HG03060 (cell line): Measurements from ENCODE around the gene PPP4R3A.
A peak's percentile ranks its signal among the peaks of the same experiment; 100 is the strongest.
"Not testable (repeated sequence)": the region's sequence is repeated elsewhere in the genome, so short reads cannot be mapped to it uniquely, and the experiment has no call there.

Source experiments
- ATAC-seq: cut with Tn5 transposase; IDR thresholded peaks from one replicate; pipeline ENCODE4 v1.9.1; 2021; ENCODE audit warnings: low read depth, moderate number of reproducible peaks; ENCODE audit not compliant: unreplicated experiment

Gene PPP4R3A

GRCh38 chr14:91444335-91445020 lies 65.6 kb downstream of the PPP4R3A start:
- ATAC-seq = no peak

- no peak for ATAC-seq
Measured at GRCh38 chr14:91439345-91439744, 70.8 kb downstream of the PPP4R3A start.

GRCh38 chr14:91438845-91439244 lies 71.3 kb downstream of the PPP4R3A start:
- no peak for ATAC-seq

GRCh38 chr14:91436266-91436665 lies 73.8 kb downstream of the PPP4R3A start:
- ATAC-seq = not testable (repeated sequence)

GRCh38 chr14:91429385-91429784 lies 80.7 kb downstream of the PPP4R3A start:
- no peak for ATAC-seq

DNA sequence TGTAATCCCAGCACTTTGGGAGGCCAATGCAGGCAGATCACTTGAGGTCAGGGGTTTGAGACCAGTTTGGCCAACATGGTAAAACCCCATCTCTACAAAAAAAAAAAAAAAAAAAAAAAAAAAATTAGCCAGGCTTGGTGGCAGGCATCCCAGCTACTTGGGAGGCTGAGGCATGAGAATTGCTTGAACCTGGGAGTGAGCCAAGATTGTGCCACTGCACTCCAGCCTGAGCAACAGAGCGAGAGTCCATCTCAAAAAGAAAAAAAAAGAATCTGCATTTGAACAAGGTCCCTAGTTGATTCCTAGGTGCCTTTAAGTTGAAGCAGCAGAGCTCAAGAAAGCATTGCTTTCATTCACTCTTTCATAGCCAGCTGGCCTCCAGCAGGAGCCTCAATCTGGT lies 81.2 kb downstream of the PPP4R3A start:
- ATAC-seq = not testable (repeated sequence)

DNA sequence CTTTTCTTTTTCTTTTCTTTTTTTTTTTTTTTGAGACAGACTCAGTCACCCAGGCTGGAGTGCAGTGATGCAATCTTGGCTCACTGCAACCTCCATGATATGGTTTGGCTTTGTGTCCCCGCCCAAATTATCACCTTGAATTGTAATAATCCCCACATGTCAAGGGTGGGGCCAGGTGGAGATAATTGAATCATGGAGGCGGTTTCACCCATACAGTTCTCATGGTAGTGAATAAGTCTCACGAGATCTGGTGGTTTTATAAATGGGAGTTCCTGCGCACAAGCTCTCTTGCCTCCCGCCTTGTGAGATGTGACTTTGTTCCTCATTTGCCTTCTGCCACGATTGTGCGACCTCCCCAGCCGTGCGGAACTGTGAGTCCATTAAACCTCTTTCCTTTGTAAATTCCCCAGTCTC lies 84.6 kb downstream of the PPP4R3A start:
- ATAC-seq = not testable (repeated sequence)

DNA sequence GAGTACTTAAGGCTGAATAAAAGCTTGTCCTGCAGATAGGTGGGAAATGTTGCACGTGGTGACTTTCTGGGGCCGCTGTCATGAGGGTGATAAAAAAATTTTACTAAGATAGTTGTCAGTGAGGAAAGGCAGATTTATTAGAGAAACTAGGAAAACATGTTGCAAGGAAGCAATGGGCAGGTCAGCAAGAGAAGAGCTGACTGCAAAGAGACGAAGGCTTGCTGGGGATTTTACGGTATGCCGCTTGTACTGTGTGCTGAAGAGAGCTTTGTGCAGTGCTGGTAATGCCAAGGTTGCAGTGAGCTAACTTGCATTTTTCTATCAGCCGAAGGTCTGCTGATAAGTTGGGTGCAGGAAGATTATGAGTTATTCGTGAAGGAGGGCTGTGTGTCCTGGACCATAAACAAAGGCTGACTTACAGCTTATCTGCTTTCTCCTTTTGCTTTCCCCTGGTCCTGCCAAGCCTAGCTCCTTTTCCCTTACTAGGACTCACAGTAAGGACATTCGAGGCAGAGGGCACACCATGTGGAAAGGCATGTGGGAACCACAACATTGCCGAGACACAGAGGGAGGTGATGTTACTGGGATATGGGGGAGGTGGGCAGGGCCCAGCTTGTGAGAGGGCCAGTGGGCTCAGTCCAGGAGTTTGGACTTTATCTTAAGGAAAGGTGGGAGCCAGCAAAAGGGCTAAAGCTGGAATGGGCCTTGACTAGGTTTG lies 85.1 kb downstream of the PPP4R3A start:
- no peak for ATAC-seq

GRCh38 chr14:91420686-91421085 lies 89.4 kb downstream of the PPP4R3A start:
- ATAC-seq = no peak

GRCh38 chr14:91419451-91419850 lies 90.7 kb downstream of the PPP4R3A start:
- ATAC-seq = no peak

GRCh38 chr14:91419044-91419397 lies 91.1 kb downstream of the PPP4R3A start:
- no peak for ATAC-seq

GRCh38 chr14:91418387-91419043 lies 91.6 kb downstream of the PPP4R3A start:
- ATAC-seq = no peak

GRCh38 chr14:91417983-91418386 lies 92.1 kb downstream of the PPP4R3A start:
- no peak for ATAC-seq

GRCh38 chr14:91417120-91417982 lies 92.8 kb downstream of the PPP4R3A start, which contains the start of gene CCDC88C:
CCDC88C (minus strand) TSS chr14:91417820; CDS start chr14:91417690, 130 bp downstream.
- ATAC-seq = no peak

GRCh38 chr14:91416744-91417119 lies 93.4 kb downstream of the PPP4R3A start:
- no peak for ATAC-seq

DNA sequence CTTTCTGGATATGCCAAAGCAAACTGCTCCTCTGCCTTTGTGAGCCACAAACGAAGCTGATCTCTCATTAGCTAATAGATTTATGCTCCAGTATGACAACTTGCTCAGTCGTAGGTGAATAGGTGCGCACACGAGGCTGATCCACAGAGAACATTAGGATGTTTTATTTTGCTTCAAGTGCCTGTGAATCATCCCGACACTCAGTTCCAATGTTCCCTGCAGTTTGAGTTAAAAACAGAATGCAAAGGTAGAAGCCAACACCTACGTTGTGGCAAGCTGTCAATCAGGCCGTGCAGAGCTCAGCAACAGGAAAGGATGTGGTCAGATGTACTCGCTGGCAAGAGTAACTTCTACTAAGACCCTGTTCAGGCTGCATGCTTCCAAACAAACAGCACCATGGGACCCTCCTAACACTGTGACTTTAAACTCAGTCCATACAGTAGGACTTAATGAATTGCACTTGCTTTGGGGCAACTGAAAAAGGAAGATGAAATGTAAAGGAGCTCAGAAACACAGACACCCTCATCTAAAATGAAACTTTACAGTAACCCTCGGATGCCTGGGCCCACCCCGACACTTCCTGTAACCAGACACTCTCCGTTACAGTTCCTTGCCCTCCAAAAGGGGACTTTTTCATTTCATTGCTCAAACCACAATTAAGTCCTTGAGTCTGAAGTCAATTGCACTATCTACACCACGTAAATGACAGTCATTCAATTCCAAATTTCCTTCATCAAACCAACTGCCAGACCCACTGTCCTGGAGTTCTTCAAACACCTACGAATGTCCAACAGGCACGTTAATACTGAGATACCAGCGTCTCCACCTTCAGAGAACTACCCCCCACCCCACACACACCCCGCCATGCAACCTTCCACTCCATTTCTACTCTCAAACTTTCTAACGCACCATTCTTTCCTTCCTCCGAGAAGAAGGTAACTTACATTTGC lies 94.0 kb downstream of the PPP4R3A start:
- peak; percentile 55 for ATAC-seq

GRCh38 chr14:91414475-91414833 lies 95.7 kb downstream of the PPP4R3A start:
- no peak for ATAC-seq

GRCh38 chr14:91413547-91414474 lies 96.3 kb downstream of the PPP4R3A start:
- ATAC-seq = no peak

DNA sequence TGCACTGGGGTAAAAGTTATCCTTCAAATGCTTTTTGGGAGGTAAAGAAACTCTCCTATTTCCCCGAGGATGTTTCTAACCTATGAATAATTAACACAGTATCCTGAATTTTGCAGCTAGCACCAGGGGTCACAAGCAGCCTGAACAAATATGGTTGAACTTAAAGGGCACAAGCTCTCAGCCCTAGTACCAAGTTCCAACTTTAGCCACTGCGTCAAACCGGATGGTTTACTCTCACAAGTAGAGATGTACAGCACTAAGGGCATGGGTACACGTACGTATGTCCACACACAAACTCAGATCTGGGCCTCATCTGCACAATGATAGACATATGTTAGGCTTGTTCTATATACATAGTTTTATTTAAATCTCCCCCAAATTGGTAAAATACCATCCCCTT lies 97.2 kb downstream of the PPP4R3A start:
- ATAC-seq = no peak
